NCI-H1930 (cell line): ENCODE results near the gene SCNN1G.

Experiments
- DNase-seq, 2 experiments: peaks; one replicate each; lab custom pipeline; 2025; lab: John Stamatoyannopoulos, UW

The SCNN1G gene

GRCh38 chr16:23206986-23207385, 24.4 kb downstream of the SCNN1G start:
- no peak for DNase-seq

GRCh38 chr16:23207485-23207884, 24.9 kb downstream of the SCNN1G start:
- peak; percentile 82 to 87 for DNase-seq

GRCh38 chr16:23209606-23210005, 27.1 kb downstream of the SCNN1G start:
- no peak for DNase-seq

- no peak for DNase-seq
Measured at GRCh38 chr16:23213831-23214230, 31.3 kb downstream of the SCNN1G start.

- no peak for DNase-seq
Measured at GRCh38 chr16:23214796-23215195, 32.3 kb downstream of the SCNN1G start.

GRCh38 chr16:23215435-23215834, 32.9 kb downstream of the SCNN1G start:
- DNase-seq: no peak

GRCh38 chr16:23216658-23217246, 34.2 kb downstream of the SCNN1G start:
- no peak for DNase-seq

GRCh38 chr16:23217646-23218045, 35.1 kb downstream of the SCNN1G start:
- no peak for DNase-seq

GRCh38 chr16:23222929-23223328, 40.4 kb downstream of the SCNN1G start:
- DNase-seq: no peak

GRCh38 chr16:23223368-23223767, 40.8 kb downstream of the SCNN1G start:
- no peak for DNase-seq

GRCh38 chr16:23225109-23225508, 42.6 kb downstream of the SCNN1G start:
- no peak for DNase-seq

GRCh38 chr16:23225634-23226033, 43.1 kb downstream of the SCNN1G start:
- no peak for DNase-seq

GRCh38 chr16:23227529-23227928, 45.0 kb downstream of the SCNN1G start:
- DNase-seq: no peak

- no peak for DNase-seq
Measured at GRCh38 chr16:23229714-23230113, 47.2 kb downstream of the SCNN1G start.

GRCh38 chr16:23232806-23233205, 50.3 kb downstream of the SCNN1G start:
- no peak for DNase-seq

- no peak for DNase-seq
Measured at GRCh38 chr16:23235176-23235575, 52.6 kb downstream of the SCNN1G start.

- no peak for DNase-seq
Measured at GRCh38 chr16:23236983-23237382, 54.4 kb downstream of the SCNN1G start.

GRCh38 chr16:23240994-23241393, 58.4 kb downstream of the SCNN1G start:
- no peak for DNase-seq

- DNase-seq: no peak
Measured at GRCh38 chr16:23244122-23244521, 61.6 kb downstream of the SCNN1G start.

GRCh38 chr16:23245268-23245667, 62.7 kb downstream of the SCNN1G start:
- DNase-seq: no peak

- DNase-seq: no peak
Measured at GRCh38 chr16:23248261-23249194, 66.0 kb downstream of the SCNN1G start.

- no peak for DNase-seq
Measured at GRCh38 chr16:23249830-23250229, 67.3 kb downstream of the SCNN1G start.

- no peak for DNase-seq
Measured at GRCh38 chr16:23252310-23252709, 69.8 kb downstream of the SCNN1G start.
